T47D (cell line): ENCODE data around the gene NAA80.
A peak's percentile ranks its signal among the peaks of the same experiment; 100 is the strongest.

Experiments
- DNase-seq, 2 experiments: peaks; one replicate each; pipeline versions ENCODE4 v3.0.0 to v3.0.0-alpha.2; 2011 to 2012; ENCODE audit warnings: low read depth in 1 of 2, low spot score in 1 of 2
- JUND ChIP-seq: IDR thresholded peaks from 2 replicates; pipeline ENCODE4 v1.6.1; 2012; ENCODE audit warnings: low read depth
- in situ Hi-C: cut with HindIII; loops from 2 replicates; pipeline ENCODE4 v1.10.0; 2016; ENCODE audit warnings: low sequenced_read_pairs, low pct_unique_long_range_greater_than_20kb

The NAA80 gene

GRCh38 chr3:50297896-50298725 is 1.1 kb downstream of the NAA80 start:
- in situ Hi-C loops: no loop called here
- no peak for TF ChIP-seq JUND
- DNase-seq: no peak

- TF ChIP-seq JUND: no peak
- in situ Hi-C loops: no loop called here
- DNase-seq: no peak
These were observed 1.8 kb downstream of the NAA80 start for GRCh38 chr3:50297384-50297775.

- no peak for TF ChIP-seq JUND
- in situ Hi-C loops: no loop called here
- DNase-seq: no peak
These were observed 2.4 kb downstream of the NAA80 start for GRCh38 chr3:50296721-50297383.

GRCh38 chr3:50295553-50296431 is 3.4 kb downstream of the NAA80 start:
- TF ChIP-seq JUND: no peak
- in situ Hi-C loops: no loop called here
- no peak for DNase-seq

GRCh38 chr3:50294492-50295403 is 4.5 kb downstream of the NAA80 start:
- in situ Hi-C loops: no loop called here
- DNase-seq: no peak
- no peak for TF ChIP-seq JUND

- no peak for DNase-seq
- in situ Hi-C loops: no loop called here
- no peak for TF ChIP-seq JUND
These were observed 5.1 kb downstream of the NAA80 start for GRCh38 chr3:50294089-50294488.

GRCh38 chr3:50293079-50293801 is 6.0 kb downstream of the NAA80 start:
- in situ Hi-C loops: no loop called here
- DNase-seq: no peak
- TF ChIP-seq JUND: no peak

GRCh38 chr3:50292159-50293078 is 6.8 kb downstream of the NAA80 start, which contains the start of gene IFRD2:
Gene IFRD2, minus strand, starts transcription at chr3:50292429. Its CDS starts 155 bp downstream, at chr3:50292274.
- in situ Hi-C loops: no loop called here
- no peak for TF ChIP-seq JUND
- peak; percentile 70 to 97 for DNase-seq

- in situ Hi-C loops: no loop called here
- no peak for TF ChIP-seq JUND
- no peak for DNase-seq
These were observed 9.0 kb downstream of the NAA80 start for GRCh38 chr3:50290161-50290641.

- in situ Hi-C loops: no loop called here
- TF ChIP-seq JUND: no peak
- DNase-seq: no peak
These were observed 10.1 kb downstream of the NAA80 start for GRCh38 chr3:50289130-50289529.
